ENCODE data around the gene PHAF1. TPM values are rescaled to one million over a fixed set of nuclear protein-coding genes. Genes with fewer than 3 reads are reported as not detected.

The PHAF1 gene
- total RNA-seq, 1 donor from 2014 or later, result 24.6 TPM

- H3K36me3 ChIP-seq (ENCODE audit: control insufficient read depth, insufficient read depth, low read length), result peaks cover 2% of the 10 kb centered on the region
- no peak for TF ChIP-seq CTCF (IDR thresholded peaks at IDR 0.05; ENCODE audit: insufficient read depth, low read length, poor library complexity, severe bottlenecking)
Observed at GRCh38 chr16:67196881-67197280, 87.1 kb downstream of the PHAF1 start.

GRCh38 chr16:67197704-67198103 lies 88.0 kb downstream of the PHAF1 start:
- no peak for TF ChIP-seq CTCF (IDR thresholded peaks at IDR 0.05; ENCODE audit: insufficient read depth, low read length, poor library complexity, severe bottlenecking)
- Histone ChIP-seq H3K4me3 (ENCODE audit: low read depth, low read length) (no peak overlapping the region), H3K36me3 (ENCODE audit: control insufficient read depth, insufficient read depth, low read length) (peaks cover 2% of the 10 kb centered on the region), H3K27me3 (ENCODE audit: control insufficient read depth, insufficient read depth, low read length) (no peaks in the 10 kb centered on the region)
- no peak for DNase-seq (ENCODE audit: low read depth)

More at GRCh38 chr16:67196881-67197280, 87.1 kb downstream of the PHAF1 start:
- Histone ChIP-seq H3K27me3 (ENCODE audit: control insufficient read depth, insufficient read depth, low read length) (no peaks in the 10 kb centered on the region), H3K4me3 (ENCODE audit: low read depth, low read length) (no peak overlapping the region)
- DNase-seq (ENCODE audit: low read depth), result no peak

Other genes starting within 250 kb of the PHAF1 start
- 6.9 and 11.7 TPM in 2 replicates for gene PDP2, start 229.4 kb upstream of the PHAF1 start, total RNA-seq
- gene CDH16, start 191.1 kb upstream of the PHAF1 start, total RNA-seq, result 0.33 and 5.0 TPM in 2 replicates
- 32.9 and 36.8 TPM in 2 replicates for gene RRAD, start 184.4 kb upstream of the PHAF1 start, total RNA-seq
- 156 and 164 TPM in 2 replicates for gene CIAO2B, start 175.5 kb upstream of the PHAF1 start, total RNA-seq
- gene CES2, start 174.4 kb upstream of the PHAF1 start, total RNA-seq, result 44.4 and 48.0 TPM in 2 replicates
- gene CES3, start 148.7 kb upstream of the PHAF1 start, total RNA-seq, result 0.07 TPM in 1 of 2 replicates, not detected in the other
- gene CES4A, start 121.4 kb upstream of the PHAF1 start, total RNA-seq, result 1.3 and 2.3 TPM in 2 replicates
- 57.4 and 64.5 TPM in 2 replicates for gene CBFB, start 80.8 kb upstream of the PHAF1 start, total RNA-seq
- 1.5 and 2.4 TPM in 2 replicates for gene B3GNT9, start 41.1 kb downstream of the PHAF1 start, total RNA-seq
- 30.0 and 36.3 TPM in 2 replicates for gene TRADD, start 50.0 kb downstream of the PHAF1 start, total RNA-seq
- gene FBXL8, start 50.0 kb downstream of the PHAF1 start, total RNA-seq, result 6.6 and 9.6 TPM in 2 replicates
- gene HSF4, start 54.8 kb downstream of the PHAF1 start, total RNA-seq, result 1.5 and 5.5 TPM in 2 replicates
- gene NOL3, start 60.6 kb downstream of the PHAF1 start, total RNA-seq, result 23.9 and 28.3 TPM in 2 replicates
- 10.8 and 16.0 TPM in 2 replicates for gene MATCAP1, start 74.0 kb downstream of the PHAF1 start, total RNA-seq
- gene EXOC3L1, start 80.2 kb downstream of the PHAF1 start, total RNA-seq, result 0.21 and 0.25 TPM in 2 replicates
- gene E2F4, start 82.2 kb downstream of the PHAF1 start, total RNA-seq, result 84.9 and 109 TPM in 2 replicates
- 5.2 and 5.9 TPM in 2 replicates for gene ELMO3, start 89.2 kb downstream of the PHAF1 start, total RNA-seq
- gene TMEM208, start 117.2 kb downstream of the PHAF1 start, total RNA-seq, result 55.9 and 59.3 TPM in 2 replicates
- 3.8 and 11.4 TPM in 2 replicates for gene FHOD1, start 137.5 kb downstream of the PHAF1 start, total RNA-seq
- gene SLC9A5, start 139.0 kb downstream of the PHAF1 start, total RNA-seq, result 0.07 TPM in 1 of 2 replicates, not detected in the other
- 9.7 and 19.7 TPM in 2 replicates for gene PLEKHG4, start 169.6 kb downstream of the PHAF1 start, total RNA-seq
- 0.08 and 0.21 TPM in 2 replicates for gene KCTD19, start 216.8 kb downstream of the PHAF1 start, total RNA-seq
- gene LRRC36, start 216.9 kb downstream of the PHAF1 start, total RNA-seq, result 0.41 and 0.54 TPM in 2 replicates

Measured in kidney epithelial cell (primary cell).